Testis (tissue), 2 donors: ENCODE measurements around the gene FGF6.

Source experiments
- CTCF ChIP-seq, 3 experiments: fragments of 450-650 bp in 2 of 3; fragments of 200-600 bp in 1 of 3; sonication (generic) in 1 of 3; IDR thresholded peaks; one replicate each; pipeline ENCODE4 v1.5.1; 2016 to 2019; ENCODE audit warnings: antibody characterized with exemption in 3 of 3, mild to moderate bottlenecking in 2 of 3, moderate library complexity in 1 of 3
- POLR2A ChIP-seq: fragments of 450-650 bp; IDR thresholded peaks from one replicate; pipeline ENCODE4 v1.6.1; 2017; ENCODE audit warnings: antibody characterized with exemption, mild to moderate bottlenecking, moderate library complexity

- TF ChIP-seq CTCF (IDR thresholded peaks at IDR 0.05) (no peak), POLR2A (no peak)
Observed at GRCh38 chr12:4440187-4440941, 5.3 kb downstream of the FGF6 start.
